Measurements from ENCODE around the gene TRIM47. TPM values are rescaled to one million over a fixed set of nuclear protein-coding genes. Genes with fewer than 3 reads are reported as not detected.

The TRIM47 gene
- total and polyA plus RNA-seq, 2 experiments from 2014 or later = 7.2 to 9.9 TPM

DNA sequence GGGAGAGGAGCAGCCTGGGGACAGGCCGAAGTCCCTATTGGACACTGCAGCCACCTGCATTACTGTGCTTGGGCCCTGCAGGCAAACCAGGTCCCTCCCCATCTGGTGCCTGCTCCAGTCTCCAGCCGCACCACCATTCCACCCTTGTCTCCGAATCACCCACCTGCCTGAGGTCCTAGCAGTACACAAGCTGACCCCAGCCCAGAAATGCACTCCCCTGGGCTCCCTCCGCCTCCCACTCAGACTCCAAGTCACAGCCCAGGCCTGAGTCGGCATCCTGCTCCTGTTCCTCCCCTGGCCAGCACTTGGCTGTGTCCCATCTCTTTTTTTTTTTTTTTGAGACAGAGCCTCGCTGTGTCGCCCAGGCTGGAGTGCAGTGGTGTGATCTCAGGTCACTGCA, 40.5 kb downstream of the TRIM47 start (continued):
- TF ChIP-seq EZH2phosphoT487 (IDR thresholded peaks at IDR 0.05; ENCODE audit: unreplicated experiment) = no peak
- TF ChIP-seq, protein P1, sequence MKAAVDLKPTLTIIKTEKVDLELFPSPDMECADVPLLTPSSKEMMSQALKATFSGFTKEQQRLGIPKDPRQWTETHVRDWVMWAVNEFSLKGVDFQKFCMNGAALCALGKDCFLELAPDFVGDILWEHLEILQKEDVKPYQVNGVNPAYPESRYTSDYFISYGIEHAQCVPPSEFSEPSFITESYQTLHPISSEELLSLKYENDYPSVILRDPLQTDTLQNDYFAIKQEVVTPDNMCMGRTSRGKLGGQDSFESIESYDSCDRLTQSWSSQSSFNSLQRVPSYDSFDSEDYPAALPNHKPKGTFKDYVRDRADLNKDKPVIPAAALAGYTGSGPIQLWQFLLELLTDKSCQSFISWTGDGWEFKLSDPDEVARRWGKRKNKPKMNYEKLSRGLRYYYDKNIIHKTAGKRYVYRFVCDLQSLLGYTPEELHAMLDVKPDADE (IDR thresholded peaks at IDR 0.05) = no peak

DNA sequence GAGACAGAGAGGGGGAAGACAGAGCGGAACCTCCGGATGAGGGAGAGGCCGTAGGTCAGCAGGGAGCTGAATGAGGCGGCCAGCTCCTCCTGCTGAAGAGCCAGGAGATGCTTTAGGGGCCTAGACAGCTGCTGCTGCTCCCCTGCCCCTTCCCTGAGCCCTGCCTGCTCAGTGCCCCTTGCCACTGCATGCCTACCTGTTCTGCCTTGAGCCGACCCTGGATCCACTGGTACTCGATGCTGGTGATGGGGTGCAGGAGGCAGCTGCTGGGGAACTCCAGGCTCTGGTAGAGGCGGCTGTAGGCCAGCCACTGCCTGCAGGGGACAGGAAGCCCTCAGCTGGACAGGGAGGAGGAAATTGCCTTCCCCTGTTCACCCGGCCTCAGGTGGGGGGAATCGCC, 41.8 kb downstream of the TRIM47 start:
- H3F3A ChIP-seq (replicated peaks; ENCODE audit: low read depth) = peaks cover 14% of the 10 kb centered on the region
- Mint-ChIP-seq H3K4me3 (no peak overlapping the region), H3K36me3 (ENCODE audit: low read depth) (no peaks in the 10 kb centered on the region; the same call in 2 of the 3 replicates), H3K27me3 (ENCODE audit: insufficient read depth, low read depth, poor library complexity) (peaks cover 10% of the 10 kb centered on the region), H3K4me1 (peaks cover 24% of the 10 kb centered on the region), H3K27ac (peak overlapping the region; percentile 75; the same call in 1 of the 2 replicates), H3K9me3 (peaks cover 3% of the 10 kb centered on the region; the same call in 1 of the 3 replicates)
- H3K36me3 ChIP-seq (ENCODE audit: insufficient read depth) = no peaks in the 10 kb centered on the region
- H2AFZ ChIP-seq = no peak overlapping the region
- no peak overlapping the region for H3K4me3 ChIP-seq
- peaks cover 21% of the 10 kb centered on the region for H3K4me1 ChIP-seq (ENCODE audit: insufficient read depth)
- no peaks in the 10 kb centered on the region for H3K27me3 ChIP-seq (ENCODE audit: insufficient read depth)
- no peaks in the 10 kb centered on the region for H4K20me1 ChIP-seq (replicated peaks; ENCODE audit: insufficient read depth)
- no peak overlapping the region for H3K4me2 ChIP-seq
- no peaks in the 10 kb centered on the region for H3K9me2 ChIP-seq (ENCODE audit: insufficient read depth)
- TF ChIP-seq JUNB (IDR thresholded peaks at IDR 0.05; ENCODE audit: unreplicated experiment) (no peak), ZNF331 (CRISPR knock-in tag; IDR thresholded peaks at IDR 0.05; ENCODE audit: low read depth) (no peak)
- TF ChIP-seq, protein P1 (IDR thresholded peaks at IDR 0.05) = no peak
- TF ChIP-seq, protein P2, sequence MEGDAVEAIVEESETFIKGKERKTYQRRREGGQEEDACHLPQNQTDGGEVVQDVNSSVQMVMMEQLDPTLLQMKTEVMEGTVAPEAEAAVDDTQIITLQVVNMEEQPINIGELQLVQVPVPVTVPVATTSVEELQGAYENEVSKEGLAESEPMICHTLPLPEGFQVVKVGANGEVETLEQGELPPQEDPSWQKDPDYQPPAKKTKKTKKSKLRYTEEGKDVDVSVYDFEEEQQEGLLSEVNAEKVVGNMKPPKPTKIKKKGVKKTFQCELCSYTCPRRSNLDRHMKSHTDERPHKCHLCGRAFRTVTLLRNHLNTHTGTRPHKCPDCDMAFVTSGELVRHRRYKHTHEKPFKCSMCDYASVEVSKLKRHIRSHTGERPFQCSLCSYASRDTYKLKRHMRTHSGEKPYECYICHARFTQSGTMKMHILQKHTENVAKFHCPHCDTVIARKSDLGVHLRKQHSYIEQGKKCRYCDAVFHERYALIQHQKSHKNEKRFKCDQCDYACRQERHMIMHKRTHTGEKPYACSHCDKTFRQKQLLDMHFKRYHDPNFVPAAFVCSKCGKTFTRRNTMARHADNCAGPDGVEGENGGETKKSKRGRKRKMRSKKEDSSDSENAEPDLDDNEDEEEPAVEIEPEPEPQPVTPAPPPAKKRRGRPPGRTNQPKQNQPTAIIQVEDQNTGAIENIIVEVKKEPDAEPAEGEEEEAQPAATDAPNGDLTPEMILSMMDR (conservative IDR thresholded peaks at IDR 0.05; ENCODE audit: low read depth in 2 of 2) = no peak
- ATAC-seq = no peak
- H3K27ac ChIP-seq (ENCODE audit: low read depth) = no peak overlapping the region
- no peak for DNase-seq (ENCODE audit: low spot score)
- H3K79me2 ChIP-seq (replicated peaks; ENCODE audit: insufficient read depth) = no peaks in the 10 kb centered on the region

DNA sequence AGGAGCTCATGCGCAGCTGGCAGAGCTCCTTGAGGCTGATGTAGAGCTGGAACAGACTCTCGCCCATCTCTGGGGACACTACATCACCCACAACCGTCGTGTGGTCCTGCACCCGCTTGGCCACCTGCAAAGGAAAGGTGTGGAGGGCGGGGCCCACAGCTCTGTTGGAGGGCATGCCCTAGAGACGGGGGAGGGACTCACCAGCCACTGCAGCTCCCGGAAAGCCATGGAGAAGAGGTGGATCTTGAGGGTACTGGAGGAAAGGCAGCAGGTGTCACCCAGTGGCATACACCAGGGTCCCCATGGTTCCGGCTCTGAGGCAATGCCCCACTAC, 42.8 kb downstream of the TRIM47 start:
- H3K27ac ChIP-seq (ENCODE audit: low read depth) = no peak overlapping the region
- Mint-ChIP-seq H3K36me3 (ENCODE audit: low read depth) (no peaks in the 10 kb centered on the region; the same call in 2 of the 3 replicates), H3K27ac (no peak overlapping the region), H3K4me3 (no peak overlapping the region), H3K4me1 (peaks cover 30% of the 10 kb centered on the region), H3K9me3 (peaks cover 3% of the 10 kb centered on the region; the same call in 1 of the 3 replicates), H3K27me3 (ENCODE audit: insufficient read depth, low read depth, poor library complexity) (peaks cover 10% of the 10 kb centered on the region)
- H4K20me1 ChIP-seq (replicated peaks; ENCODE audit: insufficient read depth) = no peaks in the 10 kb centered on the region
- H3K36me3 ChIP-seq (ENCODE audit: insufficient read depth) = no peaks in the 10 kb centered on the region
- no peaks in the 10 kb centered on the region for H3K9me2 ChIP-seq (ENCODE audit: insufficient read depth)
- H3K4me2 ChIP-seq = no peak overlapping the region; the same call in 1 of the 2 replicates
- H2AFZ ChIP-seq = peak overlapping the region; percentile 76
- peaks cover 29% of the 10 kb centered on the region for H3K4me1 ChIP-seq (ENCODE audit: insufficient read depth)
- no peaks in the 10 kb centered on the region for H3K27me3 ChIP-seq (ENCODE audit: insufficient read depth)
- peaks cover 19% of the 10 kb centered on the region for H3F3A ChIP-seq (replicated peaks; ENCODE audit: low read depth)
- ATAC-seq (peak; percentile 2; the same call in 2 of the 3 replicates), DNase-seq (ENCODE audit: low spot score) (no peak)
- H3K4me3 ChIP-seq = peak overlapping the region; percentile 26; the same call in 1 of the 2 replicates
- H3K79me2 ChIP-seq (replicated peaks; ENCODE audit: insufficient read depth) = no peaks in the 10 kb centered on the region
- TF ChIP-seq POLR2AphosphoS5 (IDR thresholded peaks at IDR 0.05; ENCODE audit: low read depth) (no peak), NANOG (IDR thresholded peaks at IDR 0.05; ENCODE audit: borderline replicate concordance) (no peak), CREB1 (CRISPR knock-in tag; IDR thresholded peaks at IDR 0.05; ENCODE audit: low read depth) (no peak), JUNB (IDR thresholded peaks at IDR 0.05; ENCODE audit: unreplicated experiment) (no peak), EZH2phosphoT487 (IDR thresholded peaks at IDR 0.05; ENCODE audit: unreplicated experiment) (no peak), ZNF331 (CRISPR knock-in tag; IDR thresholded peaks at IDR 0.05; ENCODE audit: low read depth) (no peak)
- TF ChIP-seq, protein P1 (IDR thresholded peaks at IDR 0.05) = no peak

Measured in GM23338 (cell line).